Activated CD8-positive, alpha-beta T cell treated with anti-CD3 and anti-CD28 coated beads, Interleukin-2, amount 10 ng/mL, durations not matched to agents 7 days and 5 days (primary cell): Measurements from ENCODE around the gene NNMT. TPM values are rescaled to one million over a fixed set of nuclear protein-coding genes. Genes with fewer than 3 reads are reported as not detected.

Source experiments
- ATAC-seq: fragments of 150-1000 bp; cut with Tn5 transposase; one replicate; pipeline ENCODE4 v1.10.0; 2021; ENCODE audit warnings: moderate library complexity
- CTCF ChIA-PET: fragments of 350-600 bp; sonication (Branson Sonifier 250); formaldehyde crosslinking; loops from one replicate; lab custom pipeline; 2021; ENCODE audit warnings: antibody characterized with exemption; lab: Charles Lee
- POLR2A ChIA-PET: fragments of 350-600 bp; sonication (Branson Sonifier 250); formaldehyde crosslinking; loops from one replicate; lab custom pipeline; 2021; ENCODE audit warnings: antibody characterized with exemption; lab: Charles Lee
- DNase-seq: peaks from one replicate; pipeline ENCODE4 v3.0.0-alpha.2; 2020
- H3K27ac Mint-ChIP-seq: one replicate; pipeline ENCODE4 v1.8.0; 2021; ENCODE audit warnings: mild to moderate bottlenecking, mixed read lengths
- H3K27me3 Mint-ChIP-seq: one replicate; pipeline ENCODE4 v1.8.0; 2021; ENCODE audit warnings: low read depth, mixed read lengths
- H3K36me3 Mint-ChIP-seq: one replicate; pipeline ENCODE4 v1.8.0; 2021; ENCODE audit warnings: low read depth, mixed read lengths
- H3K4me1 Mint-ChIP-seq: one replicate; pipeline ENCODE4 v1.8.0; 2021; ENCODE audit warnings: low read depth, mixed read lengths
- H3K4me3 Mint-ChIP-seq: one replicate; pipeline ENCODE4 v1.8.0; 2021; ENCODE audit warnings: mild to moderate bottlenecking, mixed read lengths
- H3K9me3 Mint-ChIP-seq: one replicate; pipeline ENCODE4 v1.8.0; 2022; ENCODE audit warnings: mixed read lengths; ENCODE audit not compliant: insufficient read depth
- total RNA-seq, 2 experiments: library from RNA; stranded (reverse); gene quantifications; one replicate each; pipeline ENCODE4 v1.2.3, GENCODE V29; 2021

NNMT gene
- total RNA-seq, 2 experiments from 2014 or later, result not detected

DNA sequence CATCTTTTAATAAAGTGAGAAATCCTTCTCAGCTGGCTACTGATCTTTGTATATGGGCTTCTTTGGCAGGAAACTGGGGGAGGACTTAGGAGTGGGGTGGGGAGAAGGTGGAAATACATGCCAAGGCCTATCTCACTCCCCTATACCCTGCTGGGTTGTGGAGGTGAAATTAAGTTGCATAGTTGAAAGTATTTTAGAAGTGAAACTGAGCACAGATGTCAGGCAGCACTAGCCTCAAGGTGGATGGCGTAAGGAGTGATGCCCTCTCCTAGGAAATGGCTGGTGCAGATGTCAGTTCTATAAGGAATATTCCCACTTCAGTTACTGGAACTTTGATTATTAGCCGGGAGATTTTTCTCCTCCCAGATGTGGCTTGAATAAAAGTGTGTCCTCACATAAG, 46.3 kb downstream of the NNMT start:
- no peak overlapping the region for H3K27ac Mint-ChIP-seq
- no peak for DNase-seq
- ChIA-PET CTCF (no interaction called here), POLR2A (no interaction called here)
- no peaks in the 10 kb centered on the region for H3K9me3 Mint-ChIP-seq
- H3K36me3 Mint-ChIP-seq, result no peaks in the 10 kb centered on the region
- ATAC-seq, result no peak
- peaks cover 14% of the 10 kb centered on the region for H3K4me1 Mint-ChIP-seq
- H3K27me3 Mint-ChIP-seq, result peaks cover 12% of the 10 kb centered on the region
- no peak overlapping the region for H3K4me3 Mint-ChIP-seq

DNA sequence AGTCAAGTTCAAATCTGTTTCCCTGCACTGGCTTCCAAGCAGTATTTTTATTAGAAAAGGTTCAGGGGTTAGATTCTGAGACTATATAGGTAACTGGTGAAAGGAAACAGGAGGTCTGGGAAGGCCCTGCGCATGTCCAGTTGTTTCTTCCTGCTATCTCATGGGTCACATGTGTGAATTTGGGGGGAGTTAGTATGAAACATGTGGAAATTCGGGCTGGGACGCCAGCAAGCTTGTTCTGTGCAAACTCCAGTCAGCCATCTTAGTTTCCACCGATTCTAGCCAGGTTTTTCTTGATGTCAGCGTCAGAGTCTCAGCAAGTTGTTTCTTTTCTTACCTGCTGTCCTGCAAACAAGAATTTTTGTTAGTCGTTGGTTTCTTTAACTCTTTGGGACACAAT, 46.8 kb downstream of the NNMT start:
- no peak for ATAC-seq
- H3K4me3 Mint-ChIP-seq, result no peak overlapping the region
- H3K27ac Mint-ChIP-seq, result no peak overlapping the region
- H3K36me3 Mint-ChIP-seq, result no peaks in the 10 kb centered on the region
- ChIA-PET CTCF (no interaction called here), POLR2A (no interaction called here)
- no peaks in the 10 kb centered on the region for H3K9me3 Mint-ChIP-seq
- DNase-seq, result no peak
- H3K27me3 Mint-ChIP-seq, result peaks cover 10% of the 10 kb centered on the region
- H3K4me1 Mint-ChIP-seq, result peaks cover 14% of the 10 kb centered on the region

DNA sequence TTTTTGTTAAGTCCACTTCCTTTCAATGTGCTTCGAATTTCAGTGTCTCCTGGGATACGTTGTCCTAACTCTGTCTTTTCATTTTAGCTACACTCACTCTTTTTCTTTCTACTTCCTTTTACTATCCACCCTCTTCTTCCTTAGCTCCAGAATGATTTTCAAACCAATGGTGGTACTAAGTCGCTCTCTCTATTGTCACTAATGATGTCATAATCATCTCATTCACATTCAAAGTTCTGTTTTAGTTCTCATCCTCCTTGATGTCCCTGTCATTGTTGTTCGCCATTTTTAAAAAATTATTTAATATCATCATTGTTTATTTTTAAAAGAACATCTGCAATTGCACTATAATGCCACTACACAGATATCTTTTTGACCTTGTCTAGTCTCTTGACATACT, 47.3 kb downstream of the NNMT start:
- Mint-ChIP-seq H3K36me3 (no peaks in the 10 kb centered on the region), H3K27ac (no peak overlapping the region), H3K9me3 (no peaks in the 10 kb centered on the region), H3K4me1 (peaks cover 14% of the 10 kb centered on the region), H3K4me3 (no peak overlapping the region), H3K27me3 (peaks cover 9% of the 10 kb centered on the region)
- ATAC-seq, result no peak
- POLR2A ChIA-PET, result no interaction called here
- CTCF ChIA-PET, result no interaction called here
- no peak for DNase-seq

DNA sequence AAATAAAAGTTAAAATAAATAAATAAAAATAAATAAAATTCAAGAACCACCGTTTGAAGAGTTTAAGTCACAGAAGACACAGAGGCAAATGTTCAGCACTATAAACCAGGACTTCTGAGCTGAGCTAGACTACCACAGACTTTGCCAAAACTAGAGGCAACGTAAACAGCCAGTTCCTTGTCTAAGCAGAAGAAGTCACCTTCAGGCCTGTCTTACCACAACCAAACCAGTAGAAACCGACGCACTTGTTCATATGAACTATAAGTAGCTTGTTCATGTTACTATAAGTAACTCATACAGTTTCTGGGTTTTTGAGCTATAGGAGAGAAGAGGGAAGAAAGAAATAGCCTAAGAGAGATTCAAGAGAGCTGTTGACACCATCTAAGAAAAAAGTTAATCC, 48.3 kb downstream of the NNMT start:
- POLR2A ChIA-PET, result no interaction called here
- Mint-ChIP-seq H3K27me3 (peaks cover under 1% of the 10 kb centered on the region), H3K4me1 (peaks cover 14% of the 10 kb centered on the region), H3K4me3 (no peak overlapping the region), H3K9me3 (no peaks in the 10 kb centered on the region), H3K27ac (no peak overlapping the region), H3K36me3 (no peaks in the 10 kb centered on the region)
- ATAC-seq, result no peak
- no peak for DNase-seq
- CTCF ChIA-PET, result no interaction called here

DNA sequence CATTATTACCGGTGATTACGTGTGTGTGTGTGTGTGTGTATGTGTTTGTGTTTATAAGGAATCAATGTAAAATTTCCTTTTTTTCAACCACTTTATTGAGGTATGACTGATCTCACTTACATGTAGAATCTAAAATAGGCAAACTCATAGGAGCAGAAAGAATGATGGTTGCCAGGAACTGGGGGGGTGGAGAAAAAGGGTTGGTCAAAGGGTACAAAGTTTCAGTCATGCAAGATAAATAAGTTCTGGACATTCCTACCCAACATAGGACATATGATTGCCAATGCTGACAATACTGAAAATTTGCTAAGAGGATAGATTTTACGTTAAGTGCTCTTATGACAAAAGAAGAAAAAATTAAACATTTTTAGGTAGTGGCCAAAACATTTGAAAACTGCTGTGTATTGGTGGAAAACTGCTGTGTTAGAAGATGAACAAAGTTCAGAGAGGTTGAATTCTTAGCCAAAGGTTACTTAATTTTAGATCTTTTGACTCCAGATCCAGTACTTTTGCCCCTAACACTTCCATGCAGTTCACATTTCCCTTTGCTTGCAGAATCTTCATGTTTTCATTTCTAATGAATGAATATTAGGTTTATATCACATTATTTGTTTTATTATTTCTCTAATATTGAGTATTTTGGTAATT, 49.5 kb downstream of the NNMT start:
- CTCF ChIA-PET, result no interaction called here
- Mint-ChIP-seq H3K4me1 (peaks cover 8% of the 10 kb centered on the region), H3K27me3 (no peaks in the 10 kb centered on the region), H3K9me3 (no peaks in the 10 kb centered on the region), H3K36me3 (no peaks in the 10 kb centered on the region), H3K27ac (no peak overlapping the region), H3K4me3 (no peak overlapping the region)
- POLR2A ChIA-PET, result no interaction called here
- no peak for ATAC-seq
- DNase-seq, result no peak

DNA sequence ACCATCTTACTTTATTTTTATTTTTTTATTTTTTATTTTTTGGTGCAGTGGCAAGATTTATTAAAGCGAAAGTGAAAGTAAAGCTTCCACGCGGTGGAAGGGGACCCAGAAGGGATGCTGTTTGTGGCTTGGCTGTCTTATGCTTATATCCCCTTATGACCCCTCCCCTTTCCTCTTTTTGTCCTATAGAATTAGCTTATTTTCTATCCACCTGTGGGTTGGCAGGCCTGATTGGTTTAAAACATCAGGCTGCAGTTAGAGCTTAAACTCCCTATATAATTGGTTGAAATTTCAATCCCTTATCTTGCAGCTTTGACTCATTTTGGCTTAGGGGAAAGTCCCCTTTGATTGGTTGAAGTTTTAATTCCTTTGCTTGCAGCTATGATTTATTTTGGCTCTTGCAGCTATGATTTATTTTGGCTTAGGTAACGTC, 50.5 kb downstream of the NNMT start:
- POLR2A ChIA-PET, result no interaction called here
- peak; percentile 57 for ATAC-seq
- peak overlapping the region; percentile 39 for H3K4me3 Mint-ChIP-seq

DNA sequence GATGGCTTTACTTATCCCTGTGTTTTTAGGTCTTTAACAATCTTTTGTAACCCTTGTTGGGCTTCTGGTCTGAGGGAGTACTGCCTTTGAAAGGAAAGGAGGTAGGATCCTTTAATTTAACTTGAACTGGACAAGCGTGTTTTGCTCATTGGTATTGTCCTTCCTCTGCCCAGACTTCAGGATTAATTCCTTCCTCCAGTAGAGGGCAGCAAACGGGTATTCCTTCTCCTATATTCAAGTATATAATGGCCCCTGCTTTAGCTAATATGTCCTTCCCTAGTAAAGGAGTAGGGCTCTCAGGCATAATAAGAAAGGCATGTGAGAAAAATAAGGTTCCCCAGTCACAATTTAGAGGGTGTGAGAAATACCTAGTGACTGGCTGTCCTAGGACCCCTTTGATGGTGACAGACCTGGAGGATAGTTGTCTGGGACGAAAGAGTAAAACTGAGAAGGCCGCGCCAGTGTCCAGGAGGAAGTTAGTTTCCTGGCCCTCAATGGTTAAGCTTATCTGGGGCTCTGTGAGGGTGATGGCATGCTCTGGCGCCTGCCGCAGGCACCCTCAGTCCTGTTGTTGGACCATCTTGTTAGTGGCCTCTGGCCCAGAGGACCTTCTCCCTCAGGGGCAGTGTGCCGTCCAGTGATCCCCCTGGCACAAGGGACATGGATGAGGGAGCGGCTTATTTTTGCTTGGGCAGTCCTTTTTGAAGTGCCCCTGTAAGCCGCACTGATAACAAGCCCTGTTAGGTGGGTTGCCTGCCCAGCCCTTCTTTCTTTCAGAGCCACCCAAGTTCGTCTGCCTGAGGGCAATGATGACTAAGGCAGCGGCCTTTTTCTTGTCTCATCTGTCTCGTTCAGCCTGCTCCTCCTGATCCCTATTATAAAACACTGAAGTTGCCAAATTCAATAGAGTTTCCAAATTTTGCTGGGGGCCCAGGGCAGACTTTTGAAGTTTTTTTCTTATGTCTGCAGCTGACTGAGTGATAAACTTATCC, 52.3 kb downstream of the NNMT start:
- H3K4me1 Mint-ChIP-seq, result peaks cover 7% of the 10 kb centered on the region

More for the DNA sequence above, 50.5 kb downstream of the NNMT start:
- Mint-ChIP-seq H3K27ac (no peak overlapping the region), H3K4me1 (peaks cover 7% of the 10 kb centered on the region), H3K9me3 (no peaks in the 10 kb centered on the region), H3K36me3 (no peaks in the 10 kb centered on the region), H3K27me3 (no peaks in the 10 kb centered on the region)
- CTCF ChIA-PET, result interaction anchor here (1.0 to 1.6 kb wide), 4 partner anchors 46 to 226 kb away, joined by 4 read pairs; no protein-coding TSS in a partner anchor
- peak; percentile 26 for DNase-seq

DNA sequence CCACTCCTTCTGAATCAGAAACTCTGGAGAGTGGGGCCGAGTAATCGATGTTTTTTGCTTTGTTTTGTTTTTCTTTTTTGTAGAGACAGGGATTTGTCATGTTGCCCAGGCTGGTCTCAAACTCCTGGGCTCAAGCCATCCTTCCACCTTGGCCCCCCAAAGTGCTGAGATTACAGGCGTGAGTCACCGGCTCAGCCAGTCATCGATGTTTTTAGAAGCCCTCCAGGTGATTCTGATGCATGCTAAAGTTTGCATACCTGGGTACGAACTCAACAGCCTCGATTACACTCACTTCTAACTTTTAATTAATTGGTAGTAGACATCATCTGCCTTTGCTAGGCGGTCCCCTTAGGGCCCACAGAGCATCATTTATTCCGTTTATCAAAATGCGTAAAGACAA, 53.8 kb downstream of the NNMT start:
- POLR2A ChIA-PET, result no interaction called here
- H3K4me3 Mint-ChIP-seq, result no peak overlapping the region
- CTCF ChIA-PET, result no interaction called here
- DNase-seq, result no peak
- no peak overlapping the region for H3K27ac Mint-ChIP-seq
- H3K4me1 Mint-ChIP-seq, result peaks cover 7% of the 10 kb centered on the region
- H3K27me3 Mint-ChIP-seq, result peaks cover 2% of the 10 kb centered on the region
- no peak for ATAC-seq
- no peaks in the 10 kb centered on the region for H3K9me3 Mint-ChIP-seq
- no peaks in the 10 kb centered on the region for H3K36me3 Mint-ChIP-seq

More for the DNA sequence above, 52.3 kb downstream of the NNMT start:
- Mint-ChIP-seq H3K36me3 (no peaks in the 10 kb centered on the region), H3K4me3 (no peak overlapping the region), H3K27me3 (no peaks in the 10 kb centered on the region), H3K9me3 (no peaks in the 10 kb centered on the region), H3K27ac (no peak overlapping the region)
- CTCF ChIA-PET, result interaction anchor here (0.8 to 1.6 kb wide), 2 partner anchors 9 to 224 kb away, joined by 3 to 4 read pairs; no protein-coding TSS in a partner anchor
- POLR2A ChIA-PET, result no interaction called here
- DNase-seq (peak; percentile 55), ATAC-seq (peak; percentile 53)

DNA sequence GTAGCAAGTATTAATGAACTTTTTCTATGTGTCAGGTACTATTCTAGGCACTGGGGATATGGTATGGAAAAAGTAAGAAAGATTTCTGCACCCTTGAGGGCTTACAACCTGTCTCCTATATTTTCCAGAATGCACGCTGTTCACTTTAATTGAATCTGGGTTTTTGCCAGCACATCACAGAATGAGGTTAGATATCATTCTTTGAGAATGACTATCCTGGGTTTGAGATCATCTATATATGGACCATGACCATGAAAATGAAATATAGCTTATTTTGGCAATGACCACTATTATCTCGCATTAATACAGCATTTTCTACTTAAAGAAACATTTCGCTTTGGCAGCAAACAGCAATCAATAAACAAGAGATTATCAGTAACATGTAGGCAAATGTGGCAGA, 57.2 kb downstream of the NNMT start:
- POLR2A ChIA-PET, result no interaction called here
- Mint-ChIP-seq H3K4me1 (peaks cover 2% of the 10 kb centered on the region), H3K4me3 (no peak overlapping the region), H3K27ac (no peak overlapping the region), H3K9me3 (no peaks in the 10 kb centered on the region), H3K36me3 (no peaks in the 10 kb centered on the region), H3K27me3 (peaks cover 4% of the 10 kb centered on the region)
- no peak for DNase-seq
- CTCF ChIA-PET, result no interaction called here
- ATAC-seq, result no peak

DNA sequence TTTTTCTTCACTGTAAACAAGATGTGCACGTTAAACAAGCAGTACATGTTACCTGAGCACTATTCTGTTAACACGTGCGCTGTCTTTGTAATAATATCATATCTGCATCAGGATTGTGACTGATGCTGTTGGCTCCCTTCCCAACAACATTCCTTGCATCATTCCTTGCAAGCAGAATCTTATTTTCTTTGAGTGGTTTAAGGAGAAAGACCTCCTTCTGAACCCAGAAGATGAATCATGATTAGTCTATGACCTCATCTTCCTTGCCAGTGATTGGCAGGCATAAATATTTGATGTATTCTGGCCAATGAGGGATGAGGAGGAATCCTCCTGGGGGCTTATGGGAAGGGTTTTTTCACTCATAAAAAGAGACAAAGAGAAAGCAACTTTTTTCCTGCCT, 57.9 kb downstream of the NNMT start:
- Mint-ChIP-seq H3K9me3 (no peaks in the 10 kb centered on the region), H3K27ac (no peak overlapping the region), H3K4me1 (peaks cover 2% of the 10 kb centered on the region), H3K27me3 (peaks cover 4% of the 10 kb centered on the region), H3K4me3 (no peak overlapping the region), H3K36me3 (no peaks in the 10 kb centered on the region)
- POLR2A ChIA-PET, result no interaction called here
- DNase-seq (no peak), ATAC-seq (no peak)
- CTCF ChIA-PET, result no interaction called here

DNA sequence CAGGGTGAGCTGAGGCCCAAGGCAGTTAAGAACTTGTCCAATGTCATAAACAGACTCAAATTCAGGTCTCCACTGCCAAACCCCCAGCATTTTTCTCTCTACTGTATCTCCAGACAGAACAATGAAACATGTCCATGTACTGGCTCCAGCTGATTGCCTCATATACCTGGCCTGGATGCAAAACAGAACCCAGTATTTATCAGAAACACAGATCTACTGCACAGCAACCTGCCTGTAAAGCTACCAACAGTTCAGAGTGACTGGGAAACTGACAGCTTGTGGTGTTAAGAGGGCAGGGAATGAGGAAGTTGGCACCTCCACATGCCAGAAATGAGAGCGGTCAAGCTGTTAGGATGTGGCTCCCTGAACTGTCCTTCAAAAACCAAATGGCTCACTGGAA, 62.5 kb downstream of the NNMT start:
- H3K4me3 Mint-ChIP-seq, result no peak overlapping the region
- H3K27ac Mint-ChIP-seq, result no peak overlapping the region
- DNase-seq (no peak), ATAC-seq (no peak)
- ChIA-PET POLR2A (no interaction called here), CTCF (interaction anchor here (1.0 to 1.1 kb wide), 2 partner anchors 9 to 18 kb away, joined by 3 read pairs; no protein-coding TSS in a partner anchor)
- peaks cover 16% of the 10 kb centered on the region for H3K27me3 Mint-ChIP-seq
- no peaks in the 10 kb centered on the region for H3K9me3 Mint-ChIP-seq
- no peaks in the 10 kb centered on the region for H3K4me1 Mint-ChIP-seq
- no peaks in the 10 kb centered on the region for H3K36me3 Mint-ChIP-seq

DNA sequence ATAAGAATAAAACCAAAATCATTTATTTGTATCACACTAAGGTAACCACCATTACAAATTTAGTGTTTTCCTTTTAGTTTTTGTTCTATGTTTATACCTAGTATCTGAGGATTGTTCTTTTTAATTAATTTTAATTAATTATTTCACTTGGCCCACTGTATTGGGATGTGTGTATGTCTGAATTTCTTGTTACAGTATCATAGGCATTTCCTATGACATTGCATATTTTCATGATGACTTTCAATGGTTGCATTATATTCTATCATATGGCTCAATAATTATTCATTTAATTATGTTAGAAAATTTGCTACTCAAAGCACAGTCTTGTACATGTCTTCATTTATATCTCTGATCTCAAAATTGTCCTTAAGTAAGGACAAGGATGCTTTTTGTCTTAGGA, 63.1 kb downstream of the NNMT start:
- Mint-ChIP-seq H3K9me3 (no peaks in the 10 kb centered on the region), H3K27ac (no peak overlapping the region), H3K4me3 (no peak overlapping the region), H3K36me3 (no peaks in the 10 kb centered on the region), H3K27me3 (peaks cover 20% of the 10 kb centered on the region), H3K4me1 (no peaks in the 10 kb centered on the region)
- POLR2A ChIA-PET, result no interaction called here
- ATAC-seq, result no peak
- CTCF ChIA-PET, result interaction anchor here (1.0 to 1.1 kb wide), 2 partner anchors 8 to 19 kb away, joined by 3 read pairs; no protein-coding TSS in a partner anchor
- DNase-seq, result no peak
